K562 (cell line): ENCODE measurements around the gene MAD1L1. TPM values are rescaled to one million over a fixed set of nuclear protein-coding genes. Genes with fewer than 3 reads are reported as not detected.

Experiments
- BHLHE40 ChIP-seq: IDR thresholded peaks from 2 replicates; pipeline ENCODE4 v1.6.1; 2011; ENCODE audit warnings: low read length, improper control_type of control experiment
- C11orf30 ChIP-seq: fragments of 450-650 bp; IDR thresholded peaks from 2 replicates; pipeline ENCODE4 v1.6.1; 2016; ENCODE audit warnings: low read depth, mild to moderate bottlenecking
- CBFA2T3 ChIP-seq: fragments of 450-650 bp; IDR thresholded peaks from 2 replicates; pipeline ENCODE4 v1.6.1; 2017
- CTBP1 ChIP-seq: fragments of 450-650 bp; IDR thresholded peaks from 2 replicates; pipeline ENCODE4 v1.6.1; 2016; ENCODE audit warnings: borderline replicate concordance
- CXXC5 ChIP-seq: fragments of 250-450 bp; sonication (Bioruptor Pico); IDR thresholded peaks from 2 replicates; pipeline ENCODE4 v1.8.0; 2022; ENCODE audit warnings: inconsistent platforms, mild to moderate bottlenecking, moderate library complexity
- DPF2 ChIP-seq: fragments of 450-650 bp; IDR thresholded peaks from 2 replicates; pipeline ENCODE4 v1.6.1; 2016
- EGR1 ChIP-seq: fragments of 450-650 bp; conservative IDR thresholded peaks from 2 replicates; pipeline ENCODE4 v1.6.1; 2017; ENCODE audit warnings: mild to moderate bottlenecking
- HDAC1 ChIP-seq, 2 experiments: fragments of 450-650 bp; IDR thresholded peaks; 2 replicates each; pipeline ENCODE4 v1.6.1; 2016 to 2017; ENCODE audit warnings: inconsistent platforms in 1 of 2, mild to moderate bottlenecking in 1 of 2, moderate library complexity in 1 of 2
- HDAC2 ChIP-seq: fragments of 450-650 bp; IDR thresholded peaks from 2 replicates; pipeline ENCODE4 v1.6.1; 2016; ENCODE audit warnings: mild to moderate bottlenecking
- KDM1A ChIP-seq, 2 experiments: fragments of 450-650 bp; IDR thresholded peaks; 2 replicates each; pipeline ENCODE4 v1.6.1; 2016; ENCODE audit warnings: mild to moderate bottlenecking in 2 of 2
- MAFG ChIP-seq: fragments of 450-650 bp; conservative IDR thresholded peaks from 2 replicates; pipeline ENCODE4 v1.6.1; 2016; ENCODE audit warnings: missing genetic modification characterization, missing compliant biosample characterization
- MEIS2 ChIP-seq: fragments of 450-650 bp; IDR thresholded peaks from 2 replicates; pipeline ENCODE4 v1.6.1; 2014; ENCODE audit warnings: mild to moderate bottlenecking; ENCODE audit not compliant: partially characterized antibody
- MLLT1 ChIP-seq, 2 experiments: fragments of 450-650 bp; IDR thresholded peaks; 2 replicates each; pipeline ENCODE4 v1.6.1; 2016
- MYC ChIP-seq, 2 experiments: fragments of 250-450 bp in 1 of 2; sonication (Bioruptor Pico) in 1 of 2; IDR thresholded peaks; 2 replicates each; pipeline versions ENCODE4 v1.5.1 to v1.6.1; 2012 to 2021; ENCODE audit warnings: low read depth in 2 of 2, borderline replicate concordance in 1 of 2, improper control_type of control experiment in 1 of 2, low read length in 1 of 2, mild to moderate bottlenecking in 1 of 2, moderate library complexity in 1 of 2
- NFIC ChIP-seq: fragments of 450-650 bp; IDR thresholded peaks from 2 replicates; pipeline ENCODE4 v1.6.1; 2017; ENCODE audit warnings: mild to moderate bottlenecking, inconsistent platforms
- RBM34 ChIP-seq: fragments of 200-400 bp; formaldehyde crosslinking; IDR thresholded peaks from 2 replicates; pipeline ENCODE4 v1.6.1; 2018; ENCODE audit warnings: low read length, borderline replicate concordance; ENCODE audit not compliant: insufficient read depth
- RCOR1 ChIP-seq, 2 experiments: IDR thresholded peaks; 2 replicates each; pipeline ENCODE4 v1.6.1; 2012; ENCODE audit warnings: low read depth in 2 of 2, low read length in 2 of 2, borderline replicate concordance in 1 of 2, improper control_type of control experiment in 1 of 2
- SMARCA4 ChIP-seq: fragments of 450-650 bp; IDR thresholded peaks from 2 replicates; pipeline ENCODE4 v1.6.1; 2016
- TCF3 ChIP-seq: sonication (generic); formaldehyde crosslinking; IDR thresholded peaks from 2 replicates; pipeline ENCODE4 v1.4.0; 2020; ENCODE audit warnings: mild to moderate bottlenecking, missing genetic modification reagents
- THRB ChIP-seq: fragments of 450-650 bp; formaldehyde crosslinking; conservative IDR thresholded peaks from 2 replicates; pipeline ENCODE4 v1.4.0; 2022; ENCODE audit warnings: mild to moderate bottlenecking, missing genetic modification characterization
- ZBTB17 ChIP-seq: fragments of 450-650 bp; formaldehyde crosslinking; IDR thresholded peaks from 2 replicates; pipeline ENCODE4 v1.4.0; 2020; ENCODE audit warnings: mild to moderate bottlenecking
- ZEB2 ChIP-seq: fragments of 450-650 bp; IDR thresholded peaks from 2 replicates; pipeline ENCODE4 v1.6.1; 2016
- ZNF280A ChIP-seq: fragments of 450-650 bp; IDR thresholded peaks from 2 replicates; pipeline ENCODE4 v1.6.1; 2018; ENCODE audit warnings: mild to moderate bottlenecking, low read depth; ENCODE audit not compliant: partially characterized antibody
- ZNF316 ChIP-seq: fragments of 450-650 bp; IDR thresholded peaks from 2 replicates; pipeline ENCODE4 v1.6.1; 2016
- ZNF324 ChIP-seq: fragments of 250-450 bp; sonication (Bioruptor Pico); IDR thresholded peaks from 2 replicates; pipeline ENCODE4 v1.4.0; 2020; ENCODE audit warnings: mild to moderate bottlenecking
- ZNF384 ChIP-seq: IDR thresholded peaks from 2 replicates; pipeline ENCODE4 v1.6.1; 2012; ENCODE audit warnings: low read depth, low read length, improper control_type of control experiment
- polyA plus RNA-seq, 8 experiments: library from polyadenylated mRNA; depleted of rRNA in 4 of 8; stranded (reverse) in 5 of 8; unstranded in 3 of 8; fragments of >200 nt; fragmentation: Nextera tagmentation in 2 of 8; fragmentation: Illumina TruSeq in 1 of 8; extraction: Ambion mirVana in 2 of 8; extraction: Trizol in 1 of 8; gene quantifications; 2 replicates each; pipeline versions ENCODE4 v1.2.1 to v1.2.3, GENCODE V29; 2011 to 2014; ENCODE audit warnings: inconsistent platforms in 1 of 8, missing spikeins in 1 of 8
- total RNA-seq, 7 experiments: library from RNA; depleted of rRNA in 6 of 7; stranded (reverse); fragments of >200 nt in 6 of 7; fragmentation: Illumina TruSeq in 2 of 7; extraction: Trizol in 2 of 7; gene quantifications; 2 replicates each; pipeline versions ENCODE4 v1.2.1 to v1.2.3, GENCODE V29; 2011 to 2021; ENCODE audit warnings: low replicate concordance in 1 of 7

Gene MAD1L1
- total and polyA plus RNA-seq, 9 of the 15 experiments (the other 6 are each of a cell fraction or from before 2014, with no cell fraction given) = 1.7 to 89.7 (median 18.0) TPM

- TF ChIP-seq CTBP1 = peak; percentile 85; the same call in 1 of the 2 replicates
- TF ChIP-seq MLLT1 (IDR thresholded peaks at IDR 0.05) = 0 out of 4 replicates have a peak, but pooled peaks of 1 of the 2 experiments have one; percentile 30
- no peak for TF ChIP-seq ZBTB17 (CRISPR knock-in tag)
- TF ChIP-seq CBFA2T3 = peak; percentile 68
- TF ChIP-seq C11orf30 = peak; percentile 38; the same call in 1 of the 2 replicates
- TF ChIP-seq ZNF280A = no peak
- TF ChIP-seq BHLHE40 = 0 out of 2 replicates have a peak, but pooled peaks have one; percentile 26
- peak; percentile 49; the same call in 1 of the 2 replicates for TF ChIP-seq MAFG (tag)
- TF ChIP-seq ZEB2 = 0 out of 2 replicates have a peak, but pooled peaks have one; percentile 22
- peak; percentile 87 for TF ChIP-seq ZNF324 (CRISPR knock-in tag)
- peak; percentile 29 to 49; a peak in 2 of 4 replicates for TF ChIP-seq KDM1A (IDR thresholded peaks at IDR 0.05)
- peak in 1 of 2 experiments; percentile 72; a peak in 1 of 4 replicates for TF ChIP-seq RCOR1 (IDR thresholded peaks at IDR 0.05; ENCODE audit: borderline replicate concordance in 1 of 2, low read depth in 2 of 2, low read length in 2 of 2)
- no peak for TF ChIP-seq RBM34
- no peak for TF ChIP-seq EGR1
- 0 out of 2 replicates have a peak, but pooled peaks have one; percentile 68 for TF ChIP-seq THRB (CRISPR knock-in tag)
- 0 out of 2 replicates have a peak, but pooled peaks have one; percentile 23 for TF ChIP-seq MYC (IDR thresholded peaks at IDR 0.05; ENCODE audit: low read depth, low read length)
- no peak for TF ChIP-seq MYC (CRISPR knock-in tag; IDR thresholded peaks at IDR 0.05; ENCODE audit: borderline replicate concordance, low read depth)
- peak; percentile 67 for TF ChIP-seq ZNF316
- TF ChIP-seq DPF2 = 0 out of 2 replicates have a peak, but pooled peaks have one; percentile 9
- TF ChIP-seq MEIS2 = peak; percentile 83
- peak; percentile 71; the same call in 1 of the 2 replicates for TF ChIP-seq HDAC2
- peak; percentile 31; the same call in 1 of the 2 replicates for TF ChIP-seq CXXC5 (CRISPR knock-in tag)
- TF ChIP-seq SMARCA4 = 0 out of 2 replicates have a peak, but pooled peaks have one; percentile 13
- TF ChIP-seq TCF3 = peak; percentile 54
- TF ChIP-seq HDAC1 (IDR thresholded peaks at IDR 0.05) = peak in 1 of 2 experiments; percentile 60; a peak in 2 of 4 replicates
- TF ChIP-seq ZNF384 = 0 out of 2 replicates have a peak, but pooled peaks have one; percentile 16
- TF ChIP-seq NFIC = peak; percentile 58
Observed at GRCh38 chr7:1925973-1926907, 306.5 kb downstream of the MAD1L1 start (continued).
